Stimulated activated CD8-positive, alpha-beta memory T cell treated with anti-CD3 and anti-CD28 coated beads, Interleukin-15, amount 100 ng/mL, for 4 hours (primary cell): ENCODE measurements around the gene ATP5MG.
"Not testable (repeated sequence)": the region's sequence is repeated elsewhere in the genome, so short reads cannot be mapped to it uniquely, and the experiment has no call there.

Experiments used
- DNase-seq, 2 donors: peaks; one replicate each; pipeline ENCODE4 v3.0.0-alpha.2; 2020; ENCODE audit warnings: low read depth in 2 of 2

Gene ATP5MG, protein sequence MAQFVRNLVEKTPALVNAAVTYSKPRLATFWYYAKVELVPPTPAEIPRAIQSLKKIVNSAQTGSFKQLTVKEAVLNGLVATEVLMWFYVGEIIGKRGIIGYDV

GRCh38 chr11:118401151-118401879 is at the start of gene ATP5MG:
ATP5MG (plus strand) TSS chr11:118401606; CDS start chr11:118401666, 60 bp downstream.
- DNase-seq = peak; percentile 75 to 89

GRCh38 chr11:118353084-118353710 is 48.2 kb upstream of the ATP5MG start:
- DNase-seq = no peak

- no peak for DNase-seq
Observed at GRCh38 chr11:118358071-118358470, 43.3 kb upstream of the ATP5MG start.

DNA sequence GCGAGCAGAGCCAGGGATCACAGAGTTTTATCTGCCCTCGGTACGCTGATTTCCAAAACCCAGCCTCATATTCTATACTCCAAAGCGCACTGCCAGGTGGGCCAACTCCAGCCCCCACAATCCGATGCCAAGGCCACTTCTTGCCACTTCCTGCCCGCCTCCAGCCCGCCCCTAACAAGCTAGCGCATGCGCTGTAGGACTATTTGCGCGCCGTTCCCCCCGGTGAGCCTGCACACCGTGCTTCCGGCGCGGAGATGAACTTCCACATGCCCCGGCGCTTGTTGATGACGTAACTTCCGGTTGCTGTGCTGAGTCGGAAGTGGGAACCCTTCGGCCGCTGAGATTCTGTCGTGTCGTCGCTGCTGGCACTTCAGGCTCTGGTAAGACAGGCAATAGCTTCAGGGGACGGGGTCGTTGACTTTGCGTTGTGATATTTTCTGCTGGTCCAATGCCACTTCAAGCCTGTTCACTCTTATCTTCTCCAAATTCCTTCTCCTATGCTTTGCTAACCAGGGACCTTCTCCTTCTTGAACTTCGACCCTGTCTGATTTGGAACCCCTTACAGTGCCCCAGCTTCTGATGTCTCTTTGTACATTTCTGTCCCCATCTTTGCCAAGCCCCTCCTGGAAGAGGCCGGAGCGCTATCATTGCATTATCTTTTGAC is 42.0 kb upstream of the ATP5MG start, which contains the start of gene UBE4A:
Gene UBE4A, plus strand, starts transcription at position 306 of the 664 bp plus-strand sequence. CDS start 5,481 bp downstream, outside the sequence.
- peak; percentile 95 to 98 for DNase-seq

- no peak for DNase-seq
Observed at GRCh38 chr11:118364956-118365615, 36.3 kb upstream of the ATP5MG start.

- no peak for DNase-seq
Observed at GRCh38 chr11:118366287-118366686, 35.1 kb upstream of the ATP5MG start.

GRCh38 chr11:118370774-118371173 is 30.6 kb upstream of the ATP5MG start:
- DNase-seq = no peak

DNA sequence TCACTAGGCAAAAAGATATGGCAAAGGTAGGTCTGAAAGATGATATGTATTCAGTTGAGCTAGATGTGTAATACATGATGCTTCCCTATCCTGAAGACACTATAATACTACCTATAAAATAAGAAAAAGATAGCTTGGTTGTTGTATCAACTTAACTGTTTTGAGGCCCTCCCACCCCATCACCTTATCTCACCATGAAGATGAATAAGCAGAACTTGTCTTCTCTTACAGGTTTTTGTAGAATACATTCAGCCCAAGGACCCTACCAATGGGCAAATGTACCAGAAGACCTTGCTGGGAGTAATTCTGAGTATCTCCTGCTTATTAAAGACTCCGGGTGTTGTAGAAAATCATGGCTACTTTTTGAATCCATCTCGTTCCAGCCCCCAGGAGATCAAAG is 28.1 kb upstream of the ATP5MG start:
- no peak for DNase-seq

DNA sequence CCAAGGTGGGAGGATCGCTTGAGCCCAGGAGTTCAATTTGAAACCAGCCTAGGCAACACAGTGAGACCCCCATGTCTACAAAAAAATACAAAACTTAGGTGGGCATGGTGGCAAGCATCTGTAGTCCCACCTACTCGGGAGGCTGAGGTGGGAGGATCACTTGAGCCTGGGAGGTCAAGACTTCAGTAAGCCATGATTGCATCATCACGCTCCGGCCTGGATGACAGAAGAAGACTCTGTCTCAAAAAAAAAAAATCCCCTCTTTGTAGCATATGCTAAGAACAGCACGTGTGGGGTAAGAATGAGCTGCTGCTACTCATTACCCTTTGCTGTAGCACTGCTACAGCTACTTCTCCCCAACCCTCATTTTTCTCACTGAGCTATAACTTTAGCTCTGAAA is 27.5 kb upstream of the ATP5MG start:
- DNase-seq = no peak

GRCh38 chr11:118374729-118375128 is 26.7 kb upstream of the ATP5MG start:
- DNase-seq = no peak

GRCh38 chr11:118375978-118376377 is 25.4 kb upstream of the ATP5MG start:
- DNase-seq = no peak

DNA sequence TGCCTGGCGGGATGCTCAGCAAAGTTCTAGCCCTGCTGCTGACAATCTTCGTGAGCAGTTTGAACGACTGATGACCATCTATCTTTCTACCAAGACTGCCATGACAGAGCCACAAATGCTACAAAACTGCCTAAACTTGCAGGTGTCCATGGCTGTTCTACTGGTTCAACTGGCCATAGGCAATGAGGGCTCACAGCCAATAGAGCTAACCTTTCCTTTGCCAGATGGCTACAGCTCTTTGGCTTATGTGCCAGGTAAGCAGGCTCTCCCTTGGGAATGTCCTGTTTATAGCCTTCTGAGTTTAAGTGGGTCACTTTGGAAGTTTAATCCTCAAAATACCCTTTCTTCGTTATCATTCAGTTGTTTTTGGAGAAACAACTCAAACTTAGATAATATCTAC is 21.9 kb upstream of the ATP5MG start:
- DNase-seq = no peak

DNA sequence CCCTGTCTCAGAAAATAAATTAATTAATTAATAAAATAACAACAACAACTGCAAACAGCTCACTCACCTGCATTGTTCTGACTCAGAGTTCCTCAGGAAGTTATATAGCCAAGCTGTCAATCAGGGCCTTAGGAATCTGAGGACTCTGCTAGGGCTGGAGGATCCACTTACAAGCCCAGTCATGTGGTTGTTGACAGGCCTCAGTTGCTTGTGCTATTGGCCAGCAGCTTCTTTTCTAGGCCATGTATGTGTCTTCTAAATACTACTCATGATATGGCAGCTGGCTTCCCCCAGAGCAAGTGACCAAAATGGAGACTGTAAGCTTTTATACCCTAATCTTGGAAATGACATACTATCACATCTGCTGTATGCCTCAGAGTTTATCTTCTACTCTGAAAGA is 20.8 kb upstream of the ATP5MG start:
- no peak for DNase-seq

DNA sequence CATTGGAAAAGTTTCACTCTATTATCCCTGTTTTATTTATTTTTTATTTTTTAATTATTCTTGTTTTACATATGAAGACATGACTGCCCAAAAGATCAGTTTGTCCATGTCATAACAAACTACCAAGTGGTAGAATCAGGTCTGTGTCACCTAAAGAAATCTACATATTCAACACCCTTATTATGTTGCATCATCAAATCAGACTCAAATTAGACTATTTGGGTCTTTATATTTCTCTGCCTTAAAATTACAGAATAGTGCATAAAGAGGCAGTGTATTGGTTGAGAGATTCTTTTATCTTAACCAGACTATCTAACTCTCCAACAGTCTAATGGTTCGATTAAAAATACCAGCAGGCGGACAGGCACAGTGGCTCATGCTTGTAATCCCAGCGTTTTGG is 18.5 kb upstream of the ATP5MG start:
- DNase-seq = no peak

DNA sequence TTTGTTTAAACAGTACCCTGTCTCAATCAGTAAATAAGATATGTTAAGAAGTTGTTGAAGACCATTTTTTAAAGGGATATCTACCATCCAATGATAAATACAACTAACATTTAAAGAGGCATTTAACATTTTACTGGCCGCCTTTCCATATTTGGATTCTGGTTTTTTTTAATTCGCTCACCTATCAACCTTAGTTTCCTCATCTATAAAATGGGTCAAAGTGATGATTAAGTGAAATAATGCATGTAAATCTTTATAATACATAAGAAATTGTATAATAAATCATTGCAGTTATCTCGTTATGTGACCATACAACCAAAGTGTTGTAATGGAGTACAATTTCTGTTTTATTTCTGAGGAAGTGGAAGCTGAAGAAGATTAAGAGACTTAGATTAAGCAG is 17.7 kb upstream of the ATP5MG start:
- DNase-seq = no peak

DNA sequence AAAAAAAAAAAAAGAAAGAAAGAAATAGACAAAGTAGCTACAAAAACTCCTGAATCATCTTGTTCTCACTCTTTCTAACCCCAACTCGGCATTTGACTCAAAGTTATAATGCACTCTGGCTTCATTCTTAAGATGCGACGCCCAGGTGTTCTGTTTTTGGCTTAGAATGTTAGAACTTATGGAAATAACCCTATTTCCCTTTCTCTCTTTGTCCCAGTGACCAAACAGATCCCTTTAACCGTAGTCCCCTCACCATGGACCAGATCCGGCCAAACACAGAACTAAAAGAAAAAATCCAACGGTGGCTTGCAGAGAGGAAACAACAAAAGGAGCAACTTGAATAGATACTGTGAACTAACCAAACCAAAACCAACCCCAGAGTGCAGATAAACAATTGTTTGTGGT is 5.3 kb upstream of the ATP5MG start:
- no peak for DNase-seq

- no peak for DNase-seq
Observed at GRCh38 chr11:118397448-118397847, 4.0 kb upstream of the ATP5MG start.

- DNase-seq = peak in 1 of 2 donors; percentile 19
Observed at GRCh38 chr11:118398791-118399559, 2.4 kb upstream of the ATP5MG start.

GRCh38 chr11:118401880-118402590 is 629 bp downstream of the ATP5MG start:
- no peak for DNase-seq

- not testable (repeated sequence) for DNase-seq
Observed at GRCh38 chr11:118402594-118402993, 1.2 kb downstream of the ATP5MG start.
